Hematopoietic multipotent progenitor cell treated with erythropoietin and hydrocortisone succinate and interleukin-3 and kit ligand, for 4 days (in vitro differentiated cells): ENCODE results near the gene CUL2.
"Not testable (repeated sequence)": the region's sequence is repeated elsewhere in the genome, so short reads cannot be mapped to it uniquely, and the experiment has no call there.

Experiments
- DNase-seq: peaks from one replicate; pipeline ENCODE4 v3.0.0-alpha.2; 2015

Gene CUL2

DNA sequence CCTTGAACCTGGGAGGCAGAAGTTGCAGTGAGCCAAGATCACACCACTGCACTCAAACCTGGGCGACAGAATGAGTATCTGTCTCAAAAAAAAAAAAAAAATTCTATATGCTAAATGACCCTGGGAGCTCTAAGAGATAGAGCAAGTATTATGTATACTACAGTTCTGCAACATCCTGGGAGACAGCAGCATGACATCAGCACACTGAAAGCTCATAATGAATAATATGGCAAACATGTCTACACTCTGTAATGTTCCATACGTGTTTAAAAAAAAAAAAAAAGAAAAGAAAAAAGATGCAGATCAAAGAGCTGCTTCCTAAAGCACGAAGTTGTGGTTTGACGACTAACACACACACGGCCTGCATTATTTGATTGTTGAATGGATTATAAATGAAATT lies 72.5 kb downstream of the CUL2 start:
- no peak for DNase-seq

DNA sequence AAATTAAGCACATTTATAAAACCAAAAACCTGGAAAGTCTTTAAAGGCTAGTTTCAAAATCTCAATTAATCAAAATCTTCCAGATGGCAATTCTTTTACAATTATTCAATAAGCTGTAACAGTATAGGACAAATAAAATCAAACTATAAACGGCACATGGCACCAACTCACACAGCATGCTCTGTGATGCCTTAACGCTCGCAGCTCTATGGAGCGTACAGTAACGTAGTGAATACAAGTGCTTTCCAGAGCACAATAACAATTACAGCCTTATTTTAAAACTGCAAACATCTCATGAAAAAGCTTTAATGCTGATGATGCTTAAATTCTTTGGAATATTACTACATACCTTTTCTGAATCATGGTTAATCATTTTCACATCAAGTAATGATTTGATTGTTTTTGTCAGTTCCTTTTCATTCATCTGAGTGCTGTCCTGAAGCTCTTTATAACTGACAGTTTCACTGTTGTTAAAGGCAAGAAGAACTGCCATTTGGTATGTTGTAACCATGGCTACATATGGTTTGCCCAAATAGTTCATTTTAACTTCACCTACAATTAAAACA lies 74.2 kb downstream of the CUL2 start:
- no peak for DNase-seq

DNA sequence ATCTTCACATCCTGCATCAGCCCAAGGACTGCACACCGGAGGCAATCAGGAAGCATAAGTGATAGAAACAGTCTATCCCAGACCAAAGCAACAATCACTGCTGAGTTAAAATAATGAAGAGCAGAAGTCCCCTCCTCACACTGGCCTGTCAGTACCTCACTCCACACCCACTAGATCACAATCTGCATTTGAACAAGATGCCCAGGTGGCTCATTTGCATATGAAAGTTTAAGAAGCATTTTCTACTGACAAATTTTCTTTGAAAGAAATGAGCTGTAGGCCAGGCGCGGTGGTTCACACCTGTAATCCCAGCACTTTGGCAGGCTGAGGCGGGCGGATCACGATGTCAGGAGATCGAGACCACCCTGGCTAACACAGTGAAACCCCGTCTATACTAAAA lies 77.4 kb downstream of the CUL2 start:
- no peak for DNase-seq

DNA sequence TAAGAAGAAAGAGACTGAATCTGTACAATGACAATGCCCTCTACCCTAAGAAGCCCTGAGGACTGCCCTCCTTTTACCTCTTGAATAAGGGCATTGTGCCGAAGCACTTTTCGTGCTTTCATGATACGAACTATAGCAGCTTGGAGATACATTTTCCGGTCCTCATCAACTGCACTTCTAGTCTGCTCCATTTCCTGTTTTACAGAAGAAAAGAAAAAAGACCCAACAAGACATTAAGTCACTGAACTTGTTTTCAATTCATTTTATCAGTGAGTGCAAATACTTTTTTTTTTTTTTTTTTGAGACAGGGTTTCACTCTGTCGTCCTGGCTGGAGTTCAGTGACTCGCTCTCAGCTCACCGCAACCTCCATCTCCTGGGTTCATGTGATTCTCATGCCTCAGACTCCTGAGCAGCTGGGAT lies 78.4 kb downstream of the CUL2 start:
- DNase-seq = no peak

DNA sequence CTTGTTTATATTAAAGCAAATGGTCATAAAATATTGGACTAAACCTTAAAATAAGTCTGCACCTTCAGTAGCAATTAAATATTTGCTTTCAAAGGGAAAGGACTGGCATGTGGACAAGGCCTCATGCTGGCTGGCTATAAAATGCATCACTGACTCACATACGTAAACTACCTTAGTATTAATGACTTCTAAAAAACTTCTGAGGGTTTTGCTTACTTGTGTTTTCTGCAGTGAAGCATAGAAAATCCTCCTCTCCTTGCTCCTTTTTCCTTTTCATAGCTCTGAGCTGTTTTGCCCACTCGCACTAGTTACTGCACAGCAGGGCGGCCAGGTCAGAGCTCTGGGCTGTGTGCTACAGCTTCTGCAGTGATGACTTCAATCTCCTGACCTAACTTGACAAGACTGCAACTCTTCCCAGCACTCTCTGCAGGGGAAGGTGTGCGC lies 82.3 kb downstream of the CUL2 start:
- DNase-seq = no peak

DNA sequence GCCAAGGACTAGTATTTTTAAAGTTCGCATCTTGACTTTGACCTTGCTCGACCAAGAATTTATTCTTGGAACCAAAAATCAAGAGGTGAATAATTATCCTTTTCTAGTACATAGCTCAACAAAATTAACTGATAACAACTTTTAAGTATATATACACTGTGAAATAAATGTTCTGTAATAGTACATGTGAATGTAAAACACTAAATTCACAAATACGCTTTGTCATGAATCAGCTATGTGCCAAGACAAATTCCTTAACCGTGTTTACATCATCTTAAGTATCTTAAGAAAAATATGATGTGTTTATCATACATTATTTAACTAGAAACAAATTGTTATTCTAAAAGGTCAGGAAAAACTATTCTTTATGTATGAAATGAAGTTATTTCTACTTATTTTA lies 83.3 kb downstream of the CUL2 start:
- DNase-seq = no peak

DNA sequence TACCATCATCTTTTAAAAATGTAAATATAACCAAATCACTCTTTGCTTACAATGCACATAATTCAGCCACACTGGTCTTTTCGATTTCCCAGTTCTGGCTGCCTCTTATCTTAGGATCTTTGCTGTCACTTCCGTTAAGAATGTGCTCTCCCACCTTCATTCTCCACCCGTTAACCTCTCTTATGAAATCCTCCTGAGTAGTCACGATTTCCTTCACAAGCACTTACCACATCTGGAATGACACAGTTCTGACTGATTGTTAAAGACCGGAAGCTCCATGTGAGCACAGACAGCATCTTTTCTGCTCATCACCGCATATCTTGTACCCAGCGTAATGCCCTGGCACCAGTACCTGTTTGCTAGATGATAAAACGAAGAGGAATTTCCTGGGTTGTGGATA lies 84.3 kb downstream of the CUL2 start:
- DNase-seq = peak; percentile 40

DNA sequence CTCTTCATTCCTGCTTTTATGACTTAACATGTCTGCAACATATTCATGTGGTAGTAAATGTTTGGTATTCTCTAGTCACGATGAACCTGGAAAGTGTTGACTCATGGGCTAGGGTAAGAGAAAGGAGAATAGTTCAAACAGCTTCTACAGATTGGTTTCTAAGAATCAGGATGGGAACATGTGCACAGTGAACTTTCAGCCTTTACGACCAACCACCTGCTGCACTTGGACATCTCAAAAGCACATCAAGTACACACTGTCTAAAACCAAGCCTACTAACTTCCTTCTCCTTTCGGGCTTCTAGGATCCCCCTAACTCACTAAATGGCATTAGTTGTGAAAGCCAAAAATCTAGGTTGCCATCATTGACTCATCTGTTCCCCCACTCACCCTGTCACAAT lies 85.5 kb downstream of the CUL2 start:
- DNase-seq = peak; percentile 13

DNA sequence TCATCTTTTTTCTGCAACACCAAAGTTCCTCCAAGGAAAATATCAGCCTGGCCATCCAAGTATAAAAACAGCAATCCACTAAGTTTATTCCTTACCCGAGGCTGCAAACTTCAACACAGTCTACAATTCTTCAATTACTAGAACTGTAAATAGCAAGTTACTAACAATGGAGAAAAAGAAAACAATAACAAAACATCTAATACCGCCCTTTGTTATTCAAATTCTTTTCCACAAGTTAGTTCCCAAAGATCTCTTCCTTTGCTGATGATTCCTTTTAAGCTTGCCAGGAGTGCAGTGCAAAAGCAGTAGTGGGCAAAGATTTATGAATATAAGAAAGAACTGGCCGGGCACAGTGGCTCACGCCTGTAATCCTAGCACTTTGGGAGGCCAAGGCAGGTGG lies 86.2 kb downstream of the CUL2 start:
- no peak for DNase-seq

DNA sequence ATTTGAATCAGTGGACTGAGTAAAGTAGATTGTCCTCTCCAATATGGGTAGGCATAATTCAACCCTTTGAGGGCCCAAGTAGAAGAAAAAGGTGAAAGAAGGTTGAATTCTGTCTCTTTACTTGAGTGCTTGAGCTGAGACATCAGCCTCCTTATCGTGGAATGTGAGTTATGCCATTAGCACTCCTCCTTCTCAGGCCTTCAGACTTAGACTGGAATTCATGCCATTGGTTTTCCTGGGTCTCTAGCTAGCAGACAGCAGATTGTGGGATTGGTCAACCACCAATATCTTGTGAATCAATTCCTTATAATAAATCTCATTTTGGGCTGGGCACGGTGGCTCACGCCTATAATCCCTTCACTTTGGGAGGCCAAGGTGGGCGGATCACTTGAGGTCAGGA lies 89.2 kb downstream of the CUL2 start:
- DNase-seq = no peak

DNA sequence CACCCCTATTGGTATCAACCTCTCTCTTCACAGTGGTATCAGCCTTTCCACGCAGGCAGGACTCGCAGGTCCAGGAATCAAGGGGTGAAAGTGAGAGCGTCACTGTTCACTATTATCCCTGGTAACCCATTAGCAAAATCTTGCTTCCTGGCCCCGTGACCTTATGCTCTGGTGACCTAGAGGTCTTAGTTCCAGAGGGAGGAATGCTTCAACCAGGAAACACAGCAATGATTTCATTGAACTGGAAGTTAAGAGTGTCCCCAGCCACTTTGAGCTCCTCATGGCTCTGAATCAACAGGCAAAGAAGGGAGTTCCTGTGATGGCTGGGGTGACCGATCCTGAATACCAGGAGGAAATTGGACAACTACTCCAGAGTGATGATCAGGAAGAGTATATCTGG lies 90.6 kb downstream of the CUL2 start:
- DNase-seq = no peak

DNA sequence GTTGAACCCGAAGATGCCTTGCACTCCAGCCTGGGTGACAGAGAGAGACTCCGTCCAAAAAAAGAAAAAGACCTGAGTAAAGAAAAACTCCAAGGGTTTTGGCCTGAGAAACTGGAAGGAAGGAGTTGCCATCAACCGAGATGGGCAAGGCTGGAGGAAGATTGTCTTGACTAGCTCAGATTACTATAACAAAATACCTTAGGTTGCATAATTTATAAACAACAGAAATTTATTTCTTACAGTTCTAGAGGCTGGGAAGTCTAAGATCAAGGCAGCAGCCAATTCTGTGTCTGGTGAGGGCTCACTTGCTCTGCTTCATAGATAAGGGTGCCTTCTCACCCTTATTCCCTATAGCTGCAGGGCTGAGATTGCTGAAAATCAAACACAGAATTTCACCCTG lies 91.2 kb downstream of the CUL2 start:
- no peak for DNase-seq

DNA sequence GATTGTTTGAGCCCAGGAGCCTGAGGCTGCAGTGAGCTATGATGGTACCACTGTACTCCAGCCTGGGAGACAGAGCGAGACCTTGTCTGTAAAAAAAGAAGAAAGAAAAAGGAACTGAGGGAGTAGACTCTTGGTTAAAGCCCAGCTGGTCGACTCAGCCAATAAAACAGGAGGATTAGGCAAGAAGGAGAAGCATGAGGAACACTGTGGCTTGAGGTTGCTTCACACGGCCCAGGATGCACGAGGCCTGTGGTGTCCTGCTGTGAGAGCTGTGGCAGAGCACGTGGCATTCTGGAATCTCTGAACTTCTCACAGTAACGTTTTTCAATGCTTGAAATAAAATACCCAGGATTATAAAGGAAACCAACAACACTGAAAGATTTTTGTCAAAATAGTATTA lies 93.3 kb downstream of the CUL2 start:
- DNase-seq = peak; percentile 85

DNA sequence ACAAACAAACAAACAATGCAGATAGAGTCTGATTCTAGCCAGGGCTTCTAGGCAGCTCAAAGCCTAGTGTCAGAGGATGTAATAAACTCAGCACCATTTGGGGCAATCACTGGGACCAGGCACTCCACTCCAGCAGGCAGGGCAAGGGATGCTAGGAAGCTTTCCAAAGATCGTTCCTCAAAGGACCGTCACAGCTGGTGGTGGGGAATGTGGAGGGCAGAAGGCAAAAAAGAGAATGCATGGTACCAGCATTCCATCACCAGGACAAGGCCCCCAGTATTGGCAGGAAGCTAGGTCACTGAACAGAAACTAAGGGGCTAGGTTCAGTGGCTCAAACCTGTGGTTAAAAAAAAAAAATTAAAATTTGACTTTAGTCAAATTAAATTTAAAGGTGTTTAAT lies 94.2 kb downstream of the CUL2 start:
- DNase-seq = no peak

DNA sequence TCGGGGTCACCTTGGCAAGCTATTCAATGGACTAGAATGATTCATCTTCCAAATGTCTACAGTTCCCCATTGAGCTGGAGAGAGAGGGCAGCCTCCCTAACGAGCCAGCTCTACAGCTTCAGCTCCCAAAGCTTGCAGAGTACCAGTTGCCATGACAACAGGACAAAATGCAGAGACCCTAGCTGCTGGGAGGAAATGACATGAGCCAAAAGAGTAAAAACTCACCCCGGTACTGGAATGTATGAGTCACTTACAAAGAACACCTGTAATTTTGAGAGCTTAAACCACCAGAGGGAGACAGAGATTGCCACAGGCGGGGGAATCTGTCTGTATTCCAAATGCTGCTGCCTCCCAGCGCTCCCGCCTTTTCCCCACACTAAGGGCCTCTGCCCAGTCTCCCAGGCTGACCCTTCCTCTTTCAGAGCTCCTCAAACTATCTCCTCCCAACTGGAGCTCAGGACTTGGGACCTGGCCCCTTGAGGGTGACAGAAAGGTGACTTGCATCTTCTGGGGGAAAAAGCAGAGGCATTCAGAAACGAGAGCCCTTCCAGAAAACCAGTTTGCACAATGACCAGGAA lies 95.5 kb downstream of the CUL2 start:
- peak; percentile 70 for DNase-seq

DNA sequence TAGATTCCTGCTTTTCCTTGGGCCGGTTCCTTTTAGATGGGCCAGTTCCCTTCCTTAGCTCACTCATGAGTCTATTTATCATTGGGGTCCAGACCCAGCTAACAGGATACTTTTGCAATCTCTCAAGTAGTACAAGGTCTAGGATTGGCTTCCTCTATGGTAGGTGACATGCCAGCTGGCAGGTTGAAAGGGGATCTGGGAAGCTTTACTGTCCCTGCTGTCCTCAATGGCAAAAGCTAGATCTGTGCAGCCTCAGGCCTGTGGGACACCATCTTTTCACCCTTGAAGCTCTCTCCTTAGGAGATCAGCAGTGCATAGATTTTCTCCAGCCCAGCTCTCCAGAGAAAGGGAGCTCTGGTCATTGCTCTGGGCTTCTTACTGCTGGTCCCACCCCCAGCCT lies 96.4 kb downstream of the CUL2 start:
- DNase-seq = no peak

DNA sequence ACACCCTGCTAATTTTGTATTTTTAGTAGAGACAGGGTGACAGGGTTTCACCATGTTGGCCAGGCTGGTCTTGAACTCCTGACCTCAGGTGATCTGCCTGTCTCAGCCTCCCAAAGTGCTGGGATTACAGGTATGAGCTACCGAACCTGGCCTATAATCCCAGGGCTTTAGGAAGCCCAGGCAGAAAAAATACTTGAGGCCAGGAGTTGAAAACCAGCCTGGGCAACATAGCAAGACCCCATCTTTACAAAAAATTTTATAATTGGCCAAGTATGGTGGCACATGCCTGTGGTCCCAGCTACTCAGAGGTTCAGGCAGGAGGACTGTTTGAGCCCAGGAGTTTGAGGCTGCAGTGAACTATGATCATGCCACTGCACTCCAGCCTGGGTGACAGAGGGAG lies 99.0 kb downstream of the CUL2 start:
- DNase-seq = not testable (repeated sequence)

DNA sequence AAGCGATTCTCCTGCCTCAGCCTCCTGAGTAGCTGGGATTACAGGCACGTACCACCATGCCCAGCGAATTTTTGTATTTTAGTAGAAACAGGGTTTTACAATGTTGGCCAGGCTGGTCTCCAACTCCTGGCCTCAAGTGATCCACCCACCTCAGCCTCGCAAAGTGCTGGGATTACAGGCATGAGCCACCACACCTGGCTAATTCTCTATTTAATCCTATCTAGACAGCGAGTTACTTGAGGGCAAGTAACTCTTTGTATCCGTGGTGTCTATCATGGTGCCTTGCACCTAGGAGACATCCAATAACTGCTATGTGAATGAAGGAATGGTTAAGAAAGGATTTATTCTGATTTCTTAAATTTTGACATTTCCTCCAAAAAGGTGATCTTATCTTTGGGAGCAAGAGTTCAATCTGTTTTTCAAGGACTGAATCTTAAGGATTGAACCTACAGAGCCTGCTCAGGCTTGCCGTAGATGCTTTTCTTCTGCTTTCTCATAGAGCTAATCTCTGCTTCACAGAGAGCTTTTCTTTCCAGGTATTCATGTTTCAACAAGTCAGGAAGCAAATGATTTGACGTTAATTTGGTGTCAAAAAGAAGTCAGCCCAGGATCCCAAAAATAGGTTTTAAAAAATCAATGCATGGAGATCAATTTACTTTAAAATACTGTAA lies 101.6 kb downstream of the CUL2 start:
- no peak for DNase-seq

DNA sequence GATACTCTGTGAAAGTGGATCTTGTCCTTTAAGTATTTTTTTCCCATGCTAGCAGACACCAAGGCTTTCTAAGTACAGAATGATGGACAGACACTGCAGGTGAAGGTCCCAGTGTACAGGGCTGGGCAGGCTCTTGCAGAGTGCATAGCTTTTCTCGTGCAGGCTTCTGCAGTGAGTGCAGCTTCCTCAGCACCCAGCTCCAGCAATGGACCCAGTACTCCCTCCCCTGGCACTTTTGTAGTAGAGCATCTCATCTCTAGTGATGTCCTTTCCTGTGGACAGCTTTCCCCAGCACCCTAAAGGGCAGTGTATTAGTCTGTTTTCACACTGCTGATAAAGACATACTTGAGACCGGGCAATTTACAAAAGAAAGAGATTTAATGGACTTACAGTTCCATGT lies 104.3 kb downstream of the CUL2 start:
- DNase-seq = no peak

DNA sequence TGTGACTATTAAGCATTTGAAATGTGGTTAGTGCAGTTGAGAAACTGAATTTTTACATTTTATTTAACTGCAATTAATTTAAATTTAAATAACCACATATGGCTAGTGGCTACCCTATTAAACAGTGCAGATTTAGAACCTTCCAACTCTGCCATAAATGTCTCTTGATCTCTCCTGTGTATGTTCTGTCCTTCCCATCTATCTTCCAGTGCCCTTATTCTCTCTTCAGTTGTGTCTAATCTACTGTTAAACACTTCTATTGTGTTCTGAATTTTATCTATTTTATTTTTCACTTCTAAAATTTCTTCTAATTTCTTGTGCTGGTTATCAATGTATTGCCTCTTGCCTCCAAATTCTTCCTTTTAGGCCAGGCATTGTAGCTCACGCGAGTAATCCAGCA lies 105.0 kb downstream of the CUL2 start:
- DNase-seq = no peak

DNA sequence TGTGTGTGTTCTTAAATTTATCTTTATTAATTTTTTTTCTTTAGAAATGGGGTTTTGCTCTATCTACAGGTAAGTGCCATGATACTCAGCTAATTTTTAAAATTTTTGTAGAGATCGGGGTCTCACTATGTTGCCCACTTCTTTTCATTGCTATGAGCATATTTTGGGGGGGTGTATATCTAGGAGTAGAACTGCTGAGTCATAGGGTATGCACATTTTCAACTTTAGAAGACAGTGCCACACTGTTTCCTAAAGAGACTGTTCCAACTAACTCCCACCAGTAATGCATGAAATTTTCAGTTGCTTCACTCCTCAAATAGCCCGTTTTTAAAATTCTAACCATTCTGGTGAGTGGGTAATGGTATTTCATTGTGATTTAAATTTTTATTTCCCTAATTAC lies 108.3 kb downstream of the CUL2 start:
- no peak for DNase-seq

DNA sequence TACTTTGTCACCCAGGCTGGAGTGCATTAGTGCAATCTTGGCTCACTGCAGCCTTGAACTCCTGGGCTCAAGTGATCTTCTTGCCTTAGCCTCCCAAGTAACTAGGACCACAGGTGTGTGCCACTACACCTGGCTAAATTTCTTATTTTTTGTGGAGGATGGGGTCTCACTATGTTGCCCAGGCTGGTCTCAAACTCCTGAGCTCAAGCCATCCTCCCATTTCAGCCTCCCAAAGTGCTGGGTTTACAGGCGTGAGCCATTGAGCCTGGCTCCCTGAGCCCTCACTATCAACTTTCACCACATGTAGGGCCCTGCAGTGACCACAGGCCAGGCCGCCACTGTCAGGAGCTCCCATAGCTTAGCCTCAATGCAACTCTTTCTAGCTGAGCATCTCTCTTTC lies 110.2 kb downstream of the CUL2 start:
- no peak for DNase-seq

DNA sequence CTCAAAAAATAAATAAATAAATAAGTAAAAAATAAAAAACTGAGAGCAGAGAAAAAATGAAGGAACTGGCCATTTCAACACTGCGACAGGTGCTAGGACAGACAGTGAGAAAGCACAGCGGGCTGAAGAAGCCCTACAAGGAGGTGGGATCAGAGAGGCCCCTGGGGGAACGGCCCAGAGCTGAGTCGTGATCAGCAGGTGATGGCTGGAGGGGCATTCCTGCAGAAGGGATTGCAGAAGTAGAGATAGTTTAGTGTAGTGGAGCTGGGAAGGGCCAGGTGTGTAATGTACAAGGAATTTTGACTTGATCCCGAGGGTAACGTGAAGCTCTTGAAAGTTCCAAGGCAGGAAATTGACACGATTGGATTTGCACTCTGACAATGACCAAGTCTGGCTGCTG lies 112.1 kb downstream of the CUL2 start:
- DNase-seq = no peak

DNA sequence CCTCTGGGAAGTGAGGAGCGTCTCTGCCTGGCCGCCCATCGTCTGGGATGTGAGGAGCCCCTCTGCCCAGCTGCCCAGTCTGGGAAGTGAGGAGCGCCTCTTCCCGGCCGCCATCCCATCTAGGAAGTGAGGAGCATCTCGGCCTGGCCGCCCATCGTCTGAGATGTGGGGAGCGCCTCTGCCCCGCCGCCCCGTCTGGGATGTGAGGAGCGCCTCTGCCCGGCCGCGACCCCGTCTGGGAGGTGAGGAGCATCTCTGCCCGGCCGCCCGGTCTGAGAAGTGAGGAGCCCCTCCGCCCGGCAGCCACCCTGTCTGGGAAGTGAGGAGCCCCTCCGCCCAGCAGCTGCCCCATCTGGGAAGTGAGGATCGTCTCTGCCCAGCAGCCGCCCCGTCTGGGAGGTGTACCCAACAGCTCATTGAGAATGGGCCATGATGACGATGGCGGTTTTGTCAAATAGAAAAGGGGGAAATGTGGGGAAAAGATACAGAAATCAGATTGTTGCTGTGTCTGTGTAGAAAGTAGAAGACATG lies 113.7 kb downstream of the CUL2 start:
- not testable (repeated sequence) for DNase-seq
